GM23248 (cell line): ENCODE data around the gene C17orf113.

Experiments used
- EZH2 ChIP-seq: fragments of 200-600 bp; sonication (generic); IDR thresholded peaks from 2 replicates; pipeline ENCODE4 v1.6.1; 2018; ENCODE audit warnings: antibody characterized with exemption, mild to moderate bottlenecking; ENCODE audit not compliant: insufficient read depth, poor library complexity, severe bottlenecking
- EZH2phosphoT487 ChIP-seq: fragments of 200-600 bp; sonication (generic); IDR thresholded peaks from 2 replicates; pipeline ENCODE4 v1.6.1; 2018; ENCODE audit warnings: antibody characterized with exemption, moderate library complexity, mild to moderate bottlenecking, low read depth; ENCODE audit not compliant: insufficient read depth

DNA sequence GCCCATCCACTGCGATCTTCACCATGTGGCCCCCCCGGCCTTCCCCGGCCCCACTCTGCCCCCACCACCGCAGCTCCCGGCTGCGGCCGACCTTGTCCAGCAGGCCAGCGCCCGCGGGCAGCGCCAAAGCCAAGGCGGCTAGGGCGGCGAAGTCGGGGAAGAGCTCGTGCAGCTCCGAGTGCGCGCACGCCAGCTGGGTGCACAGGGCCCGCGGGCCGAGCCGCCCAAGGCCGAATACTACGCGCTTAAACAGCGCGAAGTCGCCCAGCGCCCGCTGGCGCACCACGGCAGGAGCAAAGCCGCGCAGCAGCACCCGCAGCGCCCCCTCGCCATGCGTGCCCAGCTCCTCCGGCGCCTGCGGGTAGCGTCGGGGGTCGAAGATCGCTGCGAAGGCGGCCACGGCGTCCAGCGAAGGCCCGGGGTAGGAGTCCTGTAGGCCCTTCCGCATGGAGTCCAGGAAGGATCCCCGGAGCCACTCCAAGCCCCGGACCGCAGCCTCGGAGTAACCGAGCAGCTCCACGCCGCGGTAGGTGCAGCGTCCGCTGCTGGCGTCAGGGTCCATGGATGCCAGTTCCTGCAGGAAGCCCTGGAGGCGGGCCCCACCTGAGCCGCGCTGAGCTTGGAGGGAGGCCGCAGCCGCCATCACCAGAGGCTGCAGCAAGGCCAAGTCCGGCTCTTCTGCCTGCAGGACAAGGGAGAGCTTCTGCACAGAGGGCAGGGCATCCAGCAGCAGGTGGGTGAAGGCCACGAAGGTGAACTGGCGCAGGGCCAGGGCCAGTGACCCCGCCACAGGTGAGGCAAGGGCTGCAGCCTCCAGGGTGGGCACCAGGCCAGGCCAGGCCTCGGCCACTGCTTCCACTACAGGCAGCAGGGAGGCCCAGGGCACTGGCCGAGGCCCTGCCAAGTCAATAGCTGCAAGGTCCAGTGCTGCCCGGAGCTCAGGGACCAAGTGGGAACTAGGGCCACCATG is 10.3 kb downstream of the C17orf113 start:
- TF ChIP-seq EZH2 (no peak), EZH2phosphoT487 (no peak)
